HG03439 (cell line): ENCODE data around the gene ADGRA1.

Source experiments
- ATAC-seq: cut with Tn5 transposase; IDR thresholded peaks from one replicate; pipeline ENCODE4 v1.9.1; 2021; ENCODE audit warnings: mild to moderate bottlenecking, moderate library complexity; ENCODE audit not compliant: unreplicated experiment

ADGRA1 gene

GRCh38 chr10:133160826-133161471 lies 73.2 kb downstream of the ADGRA1 start:
- no peak for ATAC-seq

- no peak for ATAC-seq
Observed at GRCh38 chr10:133161486-133162109, 73.9 kb downstream of the ADGRA1 start.

- ATAC-seq: no peak
Observed at GRCh38 chr10:133162178-133162909, 74.6 kb downstream of the ADGRA1 start.

GRCh38 chr10:133162910-133163856 lies 75.5 kb downstream of the ADGRA1 start:
- ATAC-seq: no peak

GRCh38 chr10:133163889-133164815 lies 76.4 kb downstream of the ADGRA1 start:
- no peak for ATAC-seq

GRCh38 chr10:133164816-133165555 lies 77.3 kb downstream of the ADGRA1 start:
- ATAC-seq: no peak

GRCh38 chr10:133165556-133166503 lies 78.1 kb downstream of the ADGRA1 start:
- no peak for ATAC-seq

GRCh38 chr10:133166504-133166827 lies 78.7 kb downstream of the ADGRA1 start:
- no peak for ATAC-seq

GRCh38 chr10:133166828-133167692 lies 79.3 kb downstream of the ADGRA1 start:
- ATAC-seq: no peak

- ATAC-seq: no peak
Observed at GRCh38 chr10:133167693-133168616, 80.2 kb downstream of the ADGRA1 start.

GRCh38 chr10:133168617-133169031 lies 80.9 kb downstream of the ADGRA1 start:
- ATAC-seq: no peak

- no peak for ATAC-seq
Observed at GRCh38 chr10:133169173-133169947, 81.6 kb downstream of the ADGRA1 start.

GRCh38 chr10:133170092-133170491 lies 82.4 kb downstream of the ADGRA1 start:
- ATAC-seq: no peak

GRCh38 chr10:133173860-133174640 lies 86.3 kb downstream of the ADGRA1 start:
- no peak for ATAC-seq
